ENCODE measurements around the gene FAM3C. TPM values are rescaled to one million over a fixed set of nuclear protein-coding genes. Genes with fewer than 3 reads are reported as not detected.

Gene FAM3C
- total RNA-seq, 1 donor from 2014 or later = 51.4 TPM

DNA sequence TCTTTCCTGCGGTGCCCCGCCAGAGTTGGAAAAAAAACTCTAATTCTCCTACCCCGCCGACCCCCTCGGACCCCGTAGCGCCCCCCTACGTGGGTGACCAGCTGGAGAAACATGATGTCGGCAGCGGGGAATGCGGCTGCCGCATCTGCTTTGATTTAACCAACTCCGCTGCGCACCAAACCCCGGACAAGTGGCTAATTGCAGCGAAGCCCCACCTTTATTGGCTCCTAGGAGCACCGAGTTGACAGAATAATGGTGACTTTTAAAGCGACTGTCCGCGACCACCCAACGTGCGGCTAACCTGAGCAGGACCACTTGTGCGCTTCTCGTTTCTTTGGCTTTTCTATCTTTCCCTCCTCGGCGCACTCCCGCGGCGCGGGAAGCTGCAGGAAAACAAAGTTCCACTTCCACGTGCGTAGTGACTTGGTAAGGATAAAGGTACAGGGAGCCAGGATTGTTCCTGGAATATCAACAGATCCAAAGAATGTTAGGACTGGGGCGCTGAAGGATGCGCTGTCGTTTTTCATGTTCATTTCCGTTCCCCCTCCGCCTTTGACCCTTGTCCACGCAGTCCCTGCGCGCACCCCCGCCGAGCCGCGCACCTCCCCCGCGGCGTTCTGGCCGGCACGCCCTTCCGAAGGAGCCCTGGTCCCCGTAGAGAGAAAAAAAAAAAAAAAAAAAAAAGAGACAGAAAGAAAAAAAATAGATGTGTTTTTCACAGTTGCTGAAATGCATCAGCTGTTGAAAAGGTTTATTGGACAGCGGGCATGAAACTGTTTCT is 65.9 kb downstream of the FAM3C start:
- intact Hi-C loops (cut with DNase I) = no loop called here
- ATAC-seq (no peak), DNase-seq (no peak)
- H3K27ac ChIP-seq = no peak overlapping the region
- H3K36me3 ChIP-seq = no peaks in the 10 kb centered on the region
- TF ChIP-seq, protein P1, sequence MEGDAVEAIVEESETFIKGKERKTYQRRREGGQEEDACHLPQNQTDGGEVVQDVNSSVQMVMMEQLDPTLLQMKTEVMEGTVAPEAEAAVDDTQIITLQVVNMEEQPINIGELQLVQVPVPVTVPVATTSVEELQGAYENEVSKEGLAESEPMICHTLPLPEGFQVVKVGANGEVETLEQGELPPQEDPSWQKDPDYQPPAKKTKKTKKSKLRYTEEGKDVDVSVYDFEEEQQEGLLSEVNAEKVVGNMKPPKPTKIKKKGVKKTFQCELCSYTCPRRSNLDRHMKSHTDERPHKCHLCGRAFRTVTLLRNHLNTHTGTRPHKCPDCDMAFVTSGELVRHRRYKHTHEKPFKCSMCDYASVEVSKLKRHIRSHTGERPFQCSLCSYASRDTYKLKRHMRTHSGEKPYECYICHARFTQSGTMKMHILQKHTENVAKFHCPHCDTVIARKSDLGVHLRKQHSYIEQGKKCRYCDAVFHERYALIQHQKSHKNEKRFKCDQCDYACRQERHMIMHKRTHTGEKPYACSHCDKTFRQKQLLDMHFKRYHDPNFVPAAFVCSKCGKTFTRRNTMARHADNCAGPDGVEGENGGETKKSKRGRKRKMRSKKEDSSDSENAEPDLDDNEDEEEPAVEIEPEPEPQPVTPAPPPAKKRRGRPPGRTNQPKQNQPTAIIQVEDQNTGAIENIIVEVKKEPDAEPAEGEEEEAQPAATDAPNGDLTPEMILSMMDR (IDR thresholded peaks at IDR 0.05) = no peak
- H3K4me1 ChIP-seq = peaks cover 13% of the 10 kb centered on the region
- H3K4me3 ChIP-seq = peak overlapping the region; percentile 30
- no peaks in the 10 kb centered on the region for H3K9me3 ChIP-seq
- H3K27me3 ChIP-seq = peaks cover 81% of the 10 kb centered on the region

- H3K36me3 ChIP-seq = no peaks in the 10 kb centered on the region
- no peak overlapping the region for H3K27ac ChIP-seq
- peaks cover 72% of the 10 kb centered on the region for H3K27me3 ChIP-seq
- H3K4me3 ChIP-seq = peak overlapping the region; percentile 30
- intact Hi-C loops (cut with DNase I) = no loop called here
- TF ChIP-seq, protein P1 (IDR thresholded peaks at IDR 0.05) = no peak
- DNase-seq (peak; percentile 64), ATAC-seq (peak; percentile 40)
- no peaks in the 10 kb centered on the region for H3K9me3 ChIP-seq
- peaks cover 13% of the 10 kb centered on the region for H3K4me1 ChIP-seq
Observed at GRCh38 chr7:121329191-121330052, 66.7 kb downstream of the FAM3C start.

- TF ChIP-seq, protein P1 (IDR thresholded peaks at IDR 0.05) = no peak
- intact Hi-C loops (cut with DNase I) = no loop called here
- DNase-seq (no peak), ATAC-seq (peak; percentile 9)
- peaks cover 13% of the 10 kb centered on the region for H3K4me1 ChIP-seq
- H3K27me3 ChIP-seq = peaks cover 69% of the 10 kb centered on the region
- H3K9me3 ChIP-seq = no peaks in the 10 kb centered on the region
- H3K4me3 ChIP-seq = peak within 1 kb of the TSS; percentile 30
- H3K36me3 ChIP-seq = no peaks in the 10 kb centered on the region
- no peak within 1 kb of the TSS for H3K27ac ChIP-seq
Observed at GRCh38 chr7:121328508-121329190, 67.5 kb downstream of the FAM3C start, which contains the start of gene WNT16. Gene WNT16 (plus strand): TSS chr7:121329000. CDS start chr7:121329293, 293 bp downstream.

DNA sequence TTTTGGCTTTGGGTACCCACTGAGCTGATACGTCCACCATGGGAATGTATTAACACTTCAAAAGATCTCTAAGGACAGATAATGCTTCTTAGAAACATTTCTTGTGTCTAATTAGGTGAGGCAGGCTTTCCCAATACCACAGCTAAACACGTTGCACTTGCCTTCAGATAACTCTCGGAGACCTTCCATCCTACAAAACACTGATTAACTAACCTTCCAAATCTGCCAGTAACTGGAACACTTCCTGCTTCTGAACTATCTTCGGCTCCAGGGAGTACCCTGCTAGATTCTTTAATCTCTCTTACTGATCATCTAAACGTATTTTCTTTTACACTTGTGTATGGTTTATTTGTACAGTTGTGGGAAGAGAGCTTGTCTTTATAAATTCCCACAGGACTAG is 68.4 kb downstream of the FAM3C start:
- H3K9me3 ChIP-seq = no peaks in the 10 kb centered on the region
- intact Hi-C loops (cut with DNase I) = no loop called here
- H3K36me3 ChIP-seq = no peaks in the 10 kb centered on the region
- no peak for ATAC-seq
- peaks cover 63% of the 10 kb centered on the region for H3K27me3 ChIP-seq
- H3K4me1 ChIP-seq = peaks cover 13% of the 10 kb centered on the region
- TF ChIP-seq, protein P1 (IDR thresholded peaks at IDR 0.05) = no peak
- no peak overlapping the region for H3K27ac ChIP-seq
- no peak for DNase-seq
- H3K4me3 ChIP-seq = no peak overlapping the region

- no peak for ATAC-seq
- Histone ChIP-seq H3K27me3 (peaks cover 23% of the 10 kb centered on the region), H3K4me3 (no peak overlapping the region), H3K9me3 (no peaks in the 10 kb centered on the region), H3K36me3 (no peaks in the 10 kb centered on the region), H3K4me1 (no peaks in the 10 kb centered on the region), H3K27ac (no peak overlapping the region)
- TF ChIP-seq, protein P1 (IDR thresholded peaks at IDR 0.05) = no peak
- no peak for DNase-seq
- intact Hi-C loops (cut with DNase I) = no loop called here
Observed at GRCh38 chr7:121323515-121324302, 72.4 kb downstream of the FAM3C start.

Data from upper lobe of right lung (tissue), 1 donor.